Ascending aorta (tissue), 2 donors: Measurements from ENCODE around the gene CDHR2. TPM values are rescaled to one million over a fixed set of nuclear protein-coding genes. Genes with fewer than 3 reads are reported as not detected.

Source experiments
- DNase-seq, 2 donors: peaks; one replicate each; pipeline ENCODE4 v3.0.0-alpha.2; 2019; ENCODE audit warnings: low spot score in 2 of 2
- H3K27ac ChIP-seq, 2 donors: fragments of 200-600 bp; sonication (generic); one replicate each; pipeline ENCODE4 v1.5.1; 2016 to 2017; ENCODE audit warnings: mild to moderate bottlenecking in 1 of 2
- H3K27me3 ChIP-seq: fragments of 200-600 bp; sonication (generic); one replicate; pipeline ENCODE4 v1.5.1; 2017
- H3K36me3 ChIP-seq, 2 donors: fragments of 200-600 bp; sonication (generic); one replicate each; pipeline ENCODE4 v1.5.1; 2016
- H3K4me1 ChIP-seq, 2 donors: fragments of 200-600 bp; sonication (generic); one replicate each; pipeline ENCODE4 v1.5.1; 2016 to 2017; ENCODE audit warnings: mild to moderate bottlenecking in 1 of 2
- H3K4me3 ChIP-seq, 2 donors: fragments of 200-600 bp; sonication (generic); one replicate each; pipeline ENCODE4 v1.5.1; 2016 to 2017; ENCODE audit warnings: mild to moderate bottlenecking in 1 of 2
- H3K9me3 ChIP-seq, 2 donors: fragments of 200-600 bp; sonication (generic); one replicate each; pipeline ENCODE4 v1.5.1; 2016
- CTCF ChIP-seq, 3 experiments: fragments of 200-600 bp in 2 of 3; fragments of 450-650 bp in 1 of 3; sonication (generic) in 2 of 3; IDR thresholded peaks; one replicate each; pipeline ENCODE4 v1.5.1; 2016 to 2019; ENCODE audit warnings: antibody characterized with exemption in 3 of 3, mild to moderate bottlenecking in 1 of 3, moderate library complexity in 1 of 3
- intact Hi-C: fragments of 100-400 bp; cut with DNase I; formaldehyde crosslinking; loops from one replicate; pipeline ENCODE4 v1.15.1; 2023
- total RNA-seq: library from RNA; depleted of rRNA; stranded (reverse); fragments of >200 nt; gene quantifications from one replicate; pipeline ENCODE4 v1.1.0, GENCODE V29; 2016

Gene CDHR2
- total RNA-seq, 1 donor from 2014 or later = not detected

DNA sequence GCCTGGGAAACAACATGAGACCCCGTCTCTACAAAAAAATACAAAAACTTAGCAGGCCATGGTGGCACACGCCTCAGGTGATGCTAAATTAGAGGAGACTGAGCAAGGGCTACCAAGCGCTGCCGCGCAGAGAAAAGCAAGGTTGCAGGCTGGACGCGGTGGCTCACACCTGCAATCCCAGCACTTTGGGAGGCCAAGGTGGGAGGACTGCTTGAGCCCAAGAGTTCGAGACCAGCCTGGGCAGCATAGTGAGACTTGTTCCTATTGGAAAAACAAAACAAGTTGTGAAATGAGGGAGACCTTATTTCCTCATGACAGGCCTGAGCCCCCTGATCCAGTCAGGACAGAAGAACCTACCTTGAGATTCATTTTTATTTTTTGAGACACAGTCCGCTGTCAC lies 23.5 kb upstream of the CDHR2 start:
- no peaks in the 10 kb centered on the region for H3K4me1 ChIP-seq
- DNase-seq = no peak
- no peaks in the 10 kb centered on the region for H3K27me3 ChIP-seq
- no peak overlapping the region for H3K4me3 ChIP-seq
- intact Hi-C loops = no loop called here
- H3K27ac ChIP-seq = no peak overlapping the region
- no peaks in the 10 kb centered on the region for H3K9me3 ChIP-seq
- H3K36me3 ChIP-seq = peaks cover 30 to 37% of the 10 kb centered on the region in 2 donors
- no peak for TF ChIP-seq CTCF (IDR thresholded peaks at IDR 0.05)

- peaks cover 38 to 44% of the 10 kb centered on the region in 2 donors for H3K36me3 ChIP-seq
- intact Hi-C loops = no loop called here
Observed at GRCh38 chr5:176526462-176526861, 22.7 kb upstream of the CDHR2 start.

DNA sequence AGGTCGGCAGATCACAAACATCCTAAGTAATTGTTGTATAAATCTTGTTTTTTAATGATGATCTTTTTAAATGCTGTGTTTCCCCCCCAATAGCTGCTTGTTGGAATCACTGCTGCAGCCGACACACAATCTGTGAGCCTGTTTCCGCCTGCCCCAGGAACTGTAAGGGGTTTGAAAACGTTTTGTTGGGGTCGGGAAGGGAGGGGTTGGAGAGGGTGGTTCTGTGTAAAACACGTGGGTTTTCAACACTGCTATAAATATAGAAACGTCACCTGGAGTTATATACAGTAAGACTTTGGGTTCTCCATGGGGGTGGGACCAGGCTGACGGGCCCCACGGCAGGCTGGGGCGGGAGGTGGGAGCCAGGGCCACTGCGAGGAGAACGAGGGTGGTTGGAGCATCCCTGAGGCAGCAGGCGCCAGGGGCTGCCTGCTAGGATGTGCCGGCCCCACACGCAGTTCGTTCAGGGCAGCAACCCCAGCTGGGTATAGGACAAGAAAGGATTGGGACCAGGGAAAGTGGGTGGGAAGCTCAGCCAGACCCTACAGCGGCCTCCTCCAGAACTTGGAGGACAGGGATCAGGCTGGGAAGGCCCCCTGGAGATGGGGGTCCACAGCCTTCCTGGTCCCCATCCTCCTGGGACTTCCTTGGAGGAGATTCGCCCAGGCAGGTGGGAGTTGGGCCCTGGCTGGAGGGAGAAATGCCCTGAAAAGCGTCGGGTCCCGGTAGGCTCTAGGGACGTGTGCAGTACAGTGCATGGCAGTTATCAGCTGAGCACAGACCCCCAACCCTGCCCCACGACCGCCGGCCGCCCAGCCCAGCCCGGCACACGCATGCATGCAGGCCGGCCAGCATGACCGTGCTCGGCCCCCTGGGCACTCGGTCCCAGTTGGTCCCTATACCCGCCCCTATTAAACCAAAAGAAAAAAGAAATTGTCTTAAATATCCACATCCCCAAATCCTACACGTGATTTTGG lies 21.6 kb upstream of the CDHR2 start:
- peaks cover 45 to 53% of the 10 kb centered on the region in 2 donors for H3K36me3 ChIP-seq
- H3K4me1 ChIP-seq = no peaks in the 10 kb centered on the region
- no peak for DNase-seq
- H3K9me3 ChIP-seq = no peaks in the 10 kb centered on the region
- no peaks in the 10 kb centered on the region for H3K27me3 ChIP-seq
- no peak overlapping the region for H3K27ac ChIP-seq
- H3K4me3 ChIP-seq = no peak overlapping the region
- intact Hi-C loops = no loop called here
- TF ChIP-seq CTCF (IDR thresholded peaks at IDR 0.05) = no peak

More at GRCh38 chr5:176526462-176526861, 22.7 kb upstream of the CDHR2 start:
- Histone ChIP-seq H3K4me3 (no peak overlapping the region), H3K4me1 (no peaks in the 10 kb centered on the region), H3K9me3 (no peaks in the 10 kb centered on the region), H3K27ac (no peak overlapping the region), H3K27me3 (no peaks in the 10 kb centered on the region)
- DNase-seq = no peak
- TF ChIP-seq CTCF (IDR thresholded peaks at IDR 0.05) = no peak

- no peak for DNase-seq
Observed at GRCh38 chr5:176528301-176528700, 20.8 kb upstream of the CDHR2 start.

GRCh38 chr5:176528761-176529115 lies 20.4 kb upstream of the CDHR2 start:
- no peak for TF ChIP-seq CTCF (IDR thresholded peaks at IDR 0.05)
- intact Hi-C loops = no loop called here
- Histone ChIP-seq H3K9me3 (no peaks in the 10 kb centered on the region), H3K36me3 (peaks cover 45 to 55% of the 10 kb centered on the region in 2 donors), H3K4me1 (peaks cover 0 to 7% of the 10 kb centered on the region in 2 donors), H3K27me3 (no peaks in the 10 kb centered on the region), H3K4me3 (no peak overlapping the region), H3K27ac (no peak overlapping the region)
- no peak for DNase-seq

More at GRCh38 chr5:176528301-176528700, 20.8 kb upstream of the CDHR2 start:
- H3K9me3 ChIP-seq = no peaks in the 10 kb centered on the region
- H3K4me1 ChIP-seq = peaks cover 0 to 3% of the 10 kb centered on the region in 2 donors
- no peak overlapping the region for H3K27ac ChIP-seq
- no peak overlapping the region for H3K4me3 ChIP-seq
- no peaks in the 10 kb centered on the region for H3K27me3 ChIP-seq
- intact Hi-C loops = no loop called here
- H3K36me3 ChIP-seq = peaks cover 45 to 55% of the 10 kb centered on the region in 2 donors
- TF ChIP-seq CTCF (IDR thresholded peaks at IDR 0.05) = no peak
